ENCODE data around the gene CAMK1D. TPM values are rescaled to one million over a fixed set of nuclear protein-coding genes. Genes with fewer than 3 reads are reported as not detected.

The CAMK1D gene
- total RNA-seq, 1 donor = 11.2 TPM

DNA sequence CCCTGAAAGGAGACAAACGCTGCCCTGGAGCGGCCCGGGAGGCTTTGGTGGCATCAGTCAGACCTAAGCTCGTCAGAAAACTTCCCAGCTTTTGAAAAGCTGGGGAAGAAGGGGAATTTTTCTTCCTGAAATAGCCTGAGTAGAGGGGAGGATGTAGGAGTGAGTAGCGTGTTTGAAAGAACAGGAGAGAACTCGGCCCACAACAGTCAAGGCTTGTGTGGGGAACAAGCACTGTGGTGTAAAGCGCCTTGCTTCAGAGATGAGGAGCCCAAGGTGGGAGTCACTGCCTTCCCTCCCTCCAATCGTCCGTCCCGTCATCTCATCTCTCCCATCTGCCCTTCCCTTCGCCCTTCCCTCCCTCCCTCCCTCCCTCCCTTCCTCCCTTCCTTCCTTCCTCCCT, 273.3 kb downstream of the CAMK1D start:
- no peaks in the 10 kb centered on the region for H3K79me2 ChIP-seq (ENCODE audit: insufficient read depth, low read length)
- no peak overlapping the region for H3K4me3 ChIP-seq (ENCODE audit: insufficient read depth, low read length)
- no peak overlapping the region for H2AFZ ChIP-seq (ENCODE audit: low read length)
- H3K27ac ChIP-seq (ENCODE audit: low read depth, low read length) = no peak overlapping the region
- H3K4me2 ChIP-seq (ENCODE audit: insufficient read depth, low read length) = no peak overlapping the region
- TF ChIP-seq, protein P1, sequence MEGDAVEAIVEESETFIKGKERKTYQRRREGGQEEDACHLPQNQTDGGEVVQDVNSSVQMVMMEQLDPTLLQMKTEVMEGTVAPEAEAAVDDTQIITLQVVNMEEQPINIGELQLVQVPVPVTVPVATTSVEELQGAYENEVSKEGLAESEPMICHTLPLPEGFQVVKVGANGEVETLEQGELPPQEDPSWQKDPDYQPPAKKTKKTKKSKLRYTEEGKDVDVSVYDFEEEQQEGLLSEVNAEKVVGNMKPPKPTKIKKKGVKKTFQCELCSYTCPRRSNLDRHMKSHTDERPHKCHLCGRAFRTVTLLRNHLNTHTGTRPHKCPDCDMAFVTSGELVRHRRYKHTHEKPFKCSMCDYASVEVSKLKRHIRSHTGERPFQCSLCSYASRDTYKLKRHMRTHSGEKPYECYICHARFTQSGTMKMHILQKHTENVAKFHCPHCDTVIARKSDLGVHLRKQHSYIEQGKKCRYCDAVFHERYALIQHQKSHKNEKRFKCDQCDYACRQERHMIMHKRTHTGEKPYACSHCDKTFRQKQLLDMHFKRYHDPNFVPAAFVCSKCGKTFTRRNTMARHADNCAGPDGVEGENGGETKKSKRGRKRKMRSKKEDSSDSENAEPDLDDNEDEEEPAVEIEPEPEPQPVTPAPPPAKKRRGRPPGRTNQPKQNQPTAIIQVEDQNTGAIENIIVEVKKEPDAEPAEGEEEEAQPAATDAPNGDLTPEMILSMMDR (IDR thresholded peaks at IDR 0.05; ENCODE audit: extremely low read depth, low read depth, low read length) = no peak
- H3K36me3 ChIP-seq (ENCODE audit: insufficient read depth, low read length) = no peaks in the 10 kb centered on the region
- no peaks in the 10 kb centered on the region for H3K9me3 ChIP-seq (ENCODE audit: low read depth, low read length)
- no peaks in the 10 kb centered on the region for H3K4me1 ChIP-seq (ENCODE audit: insufficient read depth, low read length)
- H3K27me3 ChIP-seq (ENCODE audit: insufficient read depth, low read length) = no peaks in the 10 kb centered on the region
- peak; percentile 8 for DNase-seq (ENCODE audit: insufficient read length, low spot score, missing footprints)
- no peaks in the 10 kb centered on the region for H4K20me1 ChIP-seq (ENCODE audit: insufficient read depth, low read length)

DNA sequence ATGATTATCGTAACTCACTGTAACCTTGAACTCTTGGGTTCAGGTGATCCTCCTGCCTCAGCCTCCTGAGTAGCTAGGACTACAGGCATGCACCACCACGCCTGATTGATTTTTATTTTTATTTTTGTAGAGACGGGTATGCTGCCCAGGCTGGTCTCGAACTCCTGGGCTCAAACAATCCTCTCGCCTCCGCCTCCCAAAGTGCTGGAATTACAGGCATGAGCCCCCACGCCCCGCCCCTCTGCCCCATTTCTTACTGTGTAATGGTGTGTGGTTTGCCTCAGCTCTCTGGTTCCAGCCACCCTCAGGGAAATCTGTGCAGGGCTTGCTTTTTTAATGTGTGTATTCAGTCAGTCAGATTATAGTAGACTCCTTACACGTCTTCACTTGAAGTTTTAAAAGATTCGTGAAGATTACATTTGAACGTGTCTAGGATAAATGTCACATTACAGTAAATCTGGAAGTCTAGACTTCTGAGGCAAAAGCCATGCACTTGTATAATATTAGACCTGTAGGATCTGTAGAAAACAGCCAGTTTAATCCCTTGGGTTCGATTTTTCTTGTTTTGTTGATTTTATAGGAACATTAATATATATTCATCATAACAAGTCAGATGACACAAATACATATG, 276.2 kb downstream of the CAMK1D start:
- TF ChIP-seq, protein P1 (IDR thresholded peaks at IDR 0.05; ENCODE audit: extremely low read depth, low read depth, low read length) = no peak
- Histone ChIP-seq H3K4me1 (ENCODE audit: insufficient read depth, low read length) (no peaks in the 10 kb centered on the region), H3K79me2 (ENCODE audit: insufficient read depth, low read length) (no peaks in the 10 kb centered on the region), H3K4me3 (ENCODE audit: insufficient read depth, low read length) (no peak overlapping the region), H3K36me3 (ENCODE audit: insufficient read depth, low read length) (no peaks in the 10 kb centered on the region), H2AFZ (ENCODE audit: low read length) (no peak overlapping the region), H4K20me1 (ENCODE audit: insufficient read depth, low read length) (no peaks in the 10 kb centered on the region), H3K4me2 (ENCODE audit: insufficient read depth, low read length) (no peak overlapping the region), H3K27me3 (ENCODE audit: insufficient read depth, low read length) (no peaks in the 10 kb centered on the region), H3K27ac (ENCODE audit: low read depth, low read length) (no peak overlapping the region), H3K9me3 (ENCODE audit: low read depth, low read length) (no peaks in the 10 kb centered on the region)
- DNase-seq (ENCODE audit: insufficient read length, low spot score, missing footprints) = no peak

- Histone ChIP-seq H2AFZ (ENCODE audit: low read length) (no peak overlapping the region), H4K20me1 (ENCODE audit: insufficient read depth, low read length) (no peaks in the 10 kb centered on the region), H3K4me1 (ENCODE audit: insufficient read depth, low read length) (no peaks in the 10 kb centered on the region), H3K4me2 (ENCODE audit: insufficient read depth, low read length) (no peak overlapping the region), H3K36me3 (ENCODE audit: insufficient read depth, low read length) (no peaks in the 10 kb centered on the region), H3K9me3 (ENCODE audit: low read depth, low read length) (no peaks in the 10 kb centered on the region), H3K27ac (ENCODE audit: low read depth, low read length) (no peak overlapping the region), H3K79me2 (ENCODE audit: insufficient read depth, low read length) (no peaks in the 10 kb centered on the region), H3K4me3 (ENCODE audit: insufficient read depth, low read length) (no peak overlapping the region), H3K27me3 (ENCODE audit: insufficient read depth, low read length) (no peaks in the 10 kb centered on the region)
- TF ChIP-seq, protein P1 (IDR thresholded peaks at IDR 0.05; ENCODE audit: extremely low read depth, low read depth, low read length) = no peak
- DNase-seq (ENCODE audit: insufficient read length, low spot score, missing footprints) = no peak
These were observed 278.8 kb downstream of the CAMK1D start for GRCh38 chr10:12628153-12628552.

GRCh38 chr10:12628964-12629766, 279.8 kb downstream of the CAMK1D start:
- Histone ChIP-seq H3K79me2 (ENCODE audit: insufficient read depth, low read length) (no peaks in the 10 kb centered on the region), H3K27me3 (ENCODE audit: insufficient read depth, low read length) (no peaks in the 10 kb centered on the region), H3K4me1 (ENCODE audit: insufficient read depth, low read length) (no peaks in the 10 kb centered on the region), H4K20me1 (ENCODE audit: insufficient read depth, low read length) (no peaks in the 10 kb centered on the region), H3K36me3 (ENCODE audit: insufficient read depth, low read length) (no peaks in the 10 kb centered on the region), H2AFZ (ENCODE audit: low read length) (no peak overlapping the region), H3K4me3 (ENCODE audit: insufficient read depth, low read length) (no peak overlapping the region), H3K9me3 (ENCODE audit: low read depth, low read length) (no peaks in the 10 kb centered on the region), H3K4me2 (ENCODE audit: insufficient read depth, low read length) (no peak overlapping the region), H3K27ac (ENCODE audit: low read depth, low read length) (no peak overlapping the region)
- peak; percentile 8 for DNase-seq (ENCODE audit: insufficient read length, low spot score, missing footprints)
- TF ChIP-seq, protein P1 (IDR thresholded peaks at IDR 0.05; ENCODE audit: extremely low read depth, low read depth, low read length) = no peak

Data from osteoblast (primary cell).